Activated gamma-delta T cell treated with anti-CD3 and anti-CD28 coated beads, Interleukin-2, amount 50 U/mL, for 16 hours (primary cell): ENCODE measurements around the gene ICAM2.
"Not testable (repeated sequence)": the region's sequence is repeated elsewhere in the genome, so short reads cannot be mapped to it uniquely, and the experiment has no call there.

ENCODE experiments used
- DNase-seq: peaks from one replicate; pipeline ENCODE4 v3.0.0-alpha.2; 2020; ENCODE audit warnings: low read depth

Gene ICAM2

DNA sequence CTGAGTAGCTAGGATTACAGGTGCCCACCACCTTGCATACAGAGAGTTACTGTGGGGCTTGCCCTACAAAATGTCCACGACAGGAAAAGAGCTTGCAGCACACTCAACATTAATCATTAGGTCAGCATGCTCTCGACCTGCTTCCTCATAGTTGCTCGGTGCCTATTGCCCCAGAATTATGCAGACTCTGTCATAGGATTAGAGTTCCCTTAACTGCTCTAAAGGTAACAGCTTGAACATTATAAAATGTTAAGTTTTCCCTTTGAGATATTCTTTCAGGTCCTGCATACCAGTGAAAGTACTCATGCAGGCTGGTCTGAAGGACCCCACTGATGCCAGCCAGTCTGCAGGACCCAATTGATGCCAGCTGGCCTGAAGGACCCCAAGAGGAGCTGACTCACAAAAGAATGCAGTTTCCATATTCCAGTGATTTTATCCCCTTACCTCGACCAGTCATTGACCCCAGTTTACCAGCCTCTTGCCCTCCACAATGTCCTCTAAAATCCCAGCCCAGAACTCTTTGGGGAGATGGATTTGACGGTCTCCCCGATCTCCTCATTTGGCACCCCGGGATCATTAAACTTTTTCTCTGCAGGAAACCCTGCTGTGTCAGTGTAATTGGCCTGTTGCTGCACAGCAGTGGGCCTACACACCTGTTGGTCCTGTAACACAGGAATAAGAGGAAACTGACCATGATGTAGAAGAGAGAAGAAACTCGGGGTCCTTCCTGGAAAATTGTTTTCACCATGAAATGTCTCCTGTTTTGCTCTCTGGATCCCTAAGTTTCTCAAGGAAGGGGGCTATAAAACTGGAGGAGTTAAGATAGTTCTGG lies 10.6 kb downstream of the ICAM2 start:
- no peak for DNase-seq

DNA sequence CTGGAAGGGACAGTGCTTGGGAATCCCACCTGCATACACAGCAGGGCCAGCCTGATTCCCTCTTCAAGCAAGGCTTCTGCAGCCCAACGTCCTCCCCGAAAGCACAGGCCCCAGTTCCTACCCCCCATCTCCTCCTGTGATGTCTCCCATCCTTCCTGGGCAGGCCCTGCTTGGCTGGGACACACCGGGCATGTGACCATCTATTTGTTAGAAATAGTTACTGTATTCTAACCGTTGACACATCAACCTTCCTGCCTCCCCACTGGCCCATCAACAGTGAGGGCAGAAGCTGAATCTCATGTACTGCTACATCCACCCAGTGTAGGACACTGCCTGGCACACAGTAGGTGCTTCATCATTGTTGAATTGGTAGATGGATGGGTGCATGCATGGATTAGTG lies 11.6 kb downstream of the ICAM2 start:
- no peak for DNase-seq

DNA sequence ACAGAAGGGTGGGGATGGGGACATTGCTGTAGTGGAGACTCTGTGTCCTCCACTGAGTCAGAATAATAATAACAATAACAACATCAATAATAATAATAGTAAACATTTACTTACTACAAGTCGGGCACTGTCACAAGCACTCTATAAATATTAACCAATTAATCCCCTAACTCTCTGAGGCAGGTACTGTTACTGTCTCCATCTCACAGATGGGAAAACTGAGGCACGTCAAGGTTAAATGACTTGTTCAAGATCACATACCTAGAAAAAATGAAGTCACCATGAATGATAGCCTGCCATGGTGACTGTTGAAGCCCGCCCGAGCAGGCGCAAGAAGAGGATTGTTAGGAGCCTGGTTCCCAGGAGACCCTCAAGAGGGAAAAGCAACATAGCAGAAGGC lies 12.1 kb downstream of the ICAM2 start:
- DNase-seq = no peak

DNA sequence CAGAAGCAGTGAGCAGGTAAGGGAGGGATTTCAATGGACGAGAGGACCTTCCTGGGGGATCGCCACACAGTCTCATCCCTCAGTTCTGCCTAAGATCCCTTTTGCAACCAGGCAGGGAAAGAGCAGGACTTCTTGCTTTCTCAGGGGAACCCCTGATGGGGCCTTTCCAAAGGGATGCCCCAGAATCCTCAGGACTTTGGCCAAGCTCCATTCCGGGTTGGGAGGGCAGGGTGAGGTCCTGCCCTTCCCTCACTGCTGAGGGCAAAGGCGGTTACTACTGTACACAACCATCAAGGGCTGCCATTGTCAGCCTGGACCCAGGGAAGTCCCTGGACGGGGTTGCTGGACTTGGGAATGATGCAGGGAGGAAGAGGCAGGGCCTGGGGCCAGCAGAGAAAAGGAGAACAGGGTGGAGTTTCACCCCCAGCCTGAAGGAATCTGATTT lies 12.6 kb downstream of the ICAM2 start:
- DNase-seq = no peak

DNA sequence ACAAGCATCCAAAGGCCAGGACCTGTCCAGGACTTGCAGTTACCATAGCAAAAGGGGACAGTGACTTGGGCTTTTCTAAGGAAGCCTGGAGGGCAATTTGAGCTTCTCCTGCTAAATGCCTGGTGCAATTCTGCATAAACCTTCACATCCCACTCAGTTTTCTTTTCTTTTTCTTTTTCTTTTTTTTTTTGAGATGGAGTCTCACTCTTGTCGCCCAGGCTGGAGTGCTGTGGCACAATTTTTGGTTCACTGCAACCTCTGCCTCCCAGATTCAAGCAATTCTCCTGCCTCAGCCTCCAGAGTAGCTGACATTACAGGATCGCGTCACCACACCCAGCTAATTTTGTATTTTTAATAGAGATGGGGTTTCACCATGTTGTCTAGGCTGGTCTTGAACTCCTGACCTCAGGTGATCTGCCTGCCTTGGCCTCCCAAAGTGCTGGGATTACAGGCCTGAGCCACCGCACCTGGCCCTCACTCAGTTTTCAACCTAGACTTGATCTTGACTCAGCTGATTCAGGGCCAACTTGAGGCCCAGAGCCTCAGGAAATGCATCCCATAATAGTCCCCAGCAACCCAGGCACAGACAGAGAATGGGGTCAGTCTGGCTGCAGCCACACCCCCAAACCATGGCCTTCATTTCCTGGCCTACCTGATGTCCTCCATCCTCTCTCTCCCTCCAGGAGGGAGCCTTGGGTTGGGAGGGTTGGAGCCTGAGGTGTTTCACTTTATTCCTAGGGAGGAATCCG lies 13.2 kb downstream of the ICAM2 start:
- DNase-seq = not testable (repeated sequence)

DNA sequence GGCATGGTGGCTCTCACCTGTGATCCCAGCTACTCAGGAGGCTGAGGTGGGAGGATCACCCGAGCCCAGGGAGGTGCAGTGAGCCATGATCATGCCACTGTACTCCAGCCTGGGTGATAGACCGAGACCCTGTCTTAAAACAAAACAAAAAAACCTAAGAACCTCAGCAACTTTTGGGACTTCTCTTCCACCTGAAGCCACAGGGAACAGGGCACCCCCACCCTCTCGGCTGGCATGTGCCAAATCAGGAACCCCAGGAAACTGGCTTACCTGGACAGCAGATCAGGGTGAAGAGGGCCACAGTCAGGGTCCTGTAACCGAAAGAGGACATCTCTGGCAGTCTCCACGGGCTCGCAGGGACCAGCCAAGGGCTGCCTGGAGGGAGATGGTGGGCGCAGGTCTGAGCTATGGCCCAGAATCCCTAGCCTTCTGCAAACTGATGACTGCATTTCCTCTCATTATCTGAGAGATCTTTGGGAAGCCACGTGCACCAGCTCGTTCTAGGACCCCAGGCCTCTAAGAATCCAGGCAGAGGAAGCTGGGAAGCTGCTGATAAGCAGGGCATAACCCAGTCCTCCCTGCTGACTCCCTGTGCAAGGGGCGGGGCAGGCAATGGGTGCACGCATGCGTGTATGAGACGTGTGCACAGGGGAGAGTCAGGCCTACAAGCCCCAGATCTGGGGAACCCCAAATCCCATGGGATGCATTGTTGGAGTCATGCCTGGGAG lies 13.9 kb downstream of the ICAM2 start:
- DNase-seq = no peak

DNA sequence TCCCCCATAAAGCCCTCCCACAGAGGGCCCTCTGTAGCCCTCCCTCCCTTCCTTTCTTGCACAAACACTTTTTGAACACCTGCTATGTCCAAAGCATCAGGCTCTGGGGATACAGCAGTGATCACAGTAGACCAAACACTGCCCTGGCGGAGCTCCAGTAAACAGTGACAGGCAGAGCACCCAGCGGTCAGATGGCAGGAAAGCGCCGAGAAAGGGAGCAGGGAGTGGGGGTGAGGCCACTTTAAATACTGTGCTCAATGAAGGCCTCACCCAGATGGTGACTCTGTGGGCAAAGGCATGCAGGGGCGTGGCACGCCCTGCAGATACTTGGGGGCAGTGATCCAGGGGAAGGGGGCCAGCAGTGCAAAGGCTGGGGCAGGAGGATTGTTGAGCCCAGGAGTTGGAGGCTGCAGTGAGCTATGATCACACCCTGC lies 14.7 kb downstream of the ICAM2 start:
- no peak for DNase-seq

DNA sequence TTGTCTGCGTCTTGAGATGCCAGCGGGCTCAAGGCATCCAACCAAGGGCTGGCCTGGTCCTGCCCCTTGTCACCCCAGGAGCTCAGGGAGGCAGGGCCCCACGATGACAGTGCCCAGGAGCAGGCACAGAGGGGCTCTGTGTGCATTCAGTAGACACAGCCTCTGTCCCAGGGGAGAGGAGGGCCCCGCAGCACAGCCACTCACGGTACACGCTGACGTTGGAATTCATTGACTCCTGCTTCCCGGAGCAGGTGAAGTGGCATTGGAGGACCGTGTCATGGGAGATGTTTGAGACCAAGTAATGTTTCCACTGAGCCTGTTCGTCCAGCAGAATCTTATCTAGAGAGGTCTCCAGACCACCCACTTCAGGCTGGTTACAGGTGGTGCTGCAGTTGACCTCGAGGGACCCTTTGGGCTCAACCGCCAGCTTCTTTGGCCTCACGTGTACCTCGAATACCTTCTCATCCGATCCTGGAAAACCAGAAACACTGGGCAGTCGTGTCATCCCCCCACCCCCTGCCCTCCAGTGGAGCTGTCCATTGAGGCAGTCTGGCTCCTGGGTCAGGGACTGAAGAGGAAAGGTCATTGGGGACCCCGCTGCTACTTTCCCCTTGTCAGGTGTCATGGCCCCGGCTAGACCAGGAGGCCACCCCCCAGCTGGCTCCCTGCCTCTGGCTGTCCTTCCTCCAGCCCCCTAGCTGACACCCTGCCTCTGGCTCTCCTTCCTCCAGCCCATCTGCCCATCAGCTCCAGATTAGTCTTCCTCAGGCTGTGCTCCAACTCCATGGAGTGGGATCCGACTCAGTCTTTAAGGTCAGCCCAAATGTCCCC lies 15.3 kb downstream of the ICAM2 start:
- DNase-seq = no peak

DNA sequence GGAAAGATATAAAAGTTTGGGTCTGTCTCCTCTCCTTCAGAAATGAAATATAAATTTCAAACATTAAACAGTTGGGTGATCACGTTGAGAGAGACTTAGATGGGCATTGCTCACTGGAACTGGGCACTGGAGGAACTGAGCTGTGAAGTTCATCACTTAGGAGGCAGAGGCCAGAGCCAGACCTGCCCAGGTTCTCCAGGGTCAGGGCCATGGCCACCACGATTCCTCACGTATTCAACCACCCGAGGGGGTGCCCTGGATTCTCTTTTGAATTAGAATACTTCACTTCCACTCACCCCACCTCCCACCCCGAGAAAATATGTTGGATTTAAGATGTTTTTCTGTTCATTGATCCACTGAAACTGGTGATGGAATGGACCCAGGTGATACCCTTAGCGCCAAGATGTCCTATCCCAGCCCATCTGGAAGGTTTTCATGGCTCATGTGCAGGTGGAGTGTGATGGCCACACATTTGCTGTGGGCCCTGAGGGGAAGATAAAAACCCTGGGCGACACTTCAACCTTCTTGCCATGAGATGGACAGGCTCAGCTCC lies 16.1 kb downstream of the ICAM2 start:
- no peak for DNase-seq

DNA sequence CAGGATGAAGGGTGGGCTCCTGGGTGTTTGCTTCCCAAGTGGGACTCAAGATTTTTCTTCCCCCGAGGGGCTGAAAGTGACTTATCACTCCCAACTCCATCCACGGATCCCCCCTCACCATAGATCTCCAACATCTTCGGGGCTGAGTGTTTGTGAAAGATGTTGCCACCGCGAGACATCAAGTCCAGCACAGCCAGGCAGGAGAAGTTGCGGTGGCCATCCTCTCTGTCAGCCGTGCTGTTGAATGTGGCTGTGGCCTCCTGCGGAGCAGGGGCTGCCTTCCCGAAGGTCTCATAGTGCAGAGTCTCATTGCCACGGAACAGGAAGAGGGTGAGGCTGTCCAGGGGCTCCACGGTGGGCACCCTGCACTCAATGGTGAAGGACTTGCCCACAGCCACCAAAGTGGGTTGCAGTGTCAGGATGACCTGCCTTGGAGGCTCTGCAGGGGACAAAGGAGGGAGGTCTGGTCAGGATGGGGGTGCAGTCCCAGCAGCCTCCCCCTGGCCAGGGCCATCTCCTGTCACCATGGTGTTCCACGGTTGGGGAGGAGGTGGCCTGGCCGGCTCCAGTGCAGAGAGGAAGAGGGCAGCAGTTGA lies 16.8 kb downstream of the ICAM2 start:
- no peak for DNase-seq

DNA sequence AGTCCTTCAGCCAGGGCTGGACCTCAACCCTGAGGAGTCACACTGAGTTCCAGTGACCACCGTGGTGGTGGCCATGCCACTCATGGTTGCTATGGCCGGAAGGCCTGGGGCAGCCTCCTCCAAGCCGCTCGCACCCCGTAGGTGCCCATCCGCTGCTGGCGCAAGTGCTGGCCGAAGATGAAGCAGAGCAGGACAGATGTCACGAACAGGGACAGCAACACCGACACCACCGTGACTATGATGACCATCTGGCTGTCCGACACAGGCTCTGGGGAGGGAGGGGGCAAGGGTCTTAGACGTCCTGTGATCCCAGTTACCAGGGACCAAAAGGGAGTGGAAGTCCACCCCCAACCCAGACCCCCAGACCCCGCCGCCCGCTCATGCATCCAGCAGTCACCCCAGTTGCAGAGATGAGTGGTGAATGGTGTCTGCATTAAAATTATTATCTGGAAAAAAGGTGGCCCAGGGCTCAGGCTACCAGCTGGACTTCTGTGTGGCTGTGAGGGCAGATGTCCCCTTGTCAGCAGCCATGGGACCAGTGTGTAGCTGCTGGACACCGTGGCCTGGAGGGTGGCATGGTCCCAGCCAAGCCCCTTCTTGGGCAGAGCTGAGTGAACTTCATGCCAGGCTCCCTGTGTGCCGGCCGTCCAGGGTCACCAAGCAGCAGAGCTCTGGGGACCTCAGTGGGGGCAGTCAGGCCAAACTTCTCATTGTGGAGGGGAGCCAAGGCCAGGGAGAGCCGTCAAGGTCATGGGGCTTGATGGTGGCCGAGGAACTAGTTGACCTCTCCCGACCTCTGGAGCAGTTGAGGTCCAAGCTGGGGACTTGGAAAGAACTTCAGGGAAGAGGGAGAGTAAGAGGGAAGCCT lies 17.5 kb downstream of the ICAM2 start:
- DNase-seq = no peak

DNA sequence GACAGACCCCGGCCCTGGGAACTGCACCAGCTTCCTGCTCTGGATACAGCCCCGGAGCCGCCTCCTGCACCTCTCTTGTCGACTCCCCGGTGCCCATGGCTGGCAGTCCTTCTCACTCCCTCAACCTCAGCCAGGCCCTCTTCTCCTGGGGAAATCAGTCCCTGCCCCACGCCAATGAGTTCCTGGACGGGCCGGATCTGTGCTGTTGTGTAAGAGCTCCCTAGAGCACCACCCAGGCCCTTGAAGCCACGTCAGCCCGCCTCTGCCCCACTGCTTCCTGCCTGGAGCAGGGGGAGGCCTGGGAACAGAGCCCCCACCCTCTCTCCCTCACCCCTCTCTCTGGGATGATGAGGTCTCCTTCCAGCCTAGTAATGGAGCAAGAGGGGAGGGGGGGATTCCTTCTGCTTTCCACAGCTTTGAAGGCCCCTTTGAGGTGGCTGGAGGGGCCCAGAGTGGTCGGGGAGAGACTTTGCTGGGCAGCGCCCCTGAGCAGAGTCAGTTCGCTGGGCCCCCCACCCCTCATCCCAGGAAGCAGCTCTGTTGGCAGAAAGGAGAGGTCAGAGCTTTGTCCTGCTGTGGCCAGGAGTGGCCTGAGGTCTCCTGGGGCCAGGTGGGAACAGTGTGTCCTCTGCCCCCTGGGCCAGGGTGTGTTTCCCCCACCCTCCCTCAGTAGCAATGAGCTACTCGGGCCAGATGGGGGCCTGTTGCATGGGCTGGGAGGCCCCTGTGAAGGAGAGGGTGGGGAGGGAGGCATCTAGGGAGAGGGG lies 18.5 kb downstream of the ICAM2 start:
- no peak for DNase-seq

DNA sequence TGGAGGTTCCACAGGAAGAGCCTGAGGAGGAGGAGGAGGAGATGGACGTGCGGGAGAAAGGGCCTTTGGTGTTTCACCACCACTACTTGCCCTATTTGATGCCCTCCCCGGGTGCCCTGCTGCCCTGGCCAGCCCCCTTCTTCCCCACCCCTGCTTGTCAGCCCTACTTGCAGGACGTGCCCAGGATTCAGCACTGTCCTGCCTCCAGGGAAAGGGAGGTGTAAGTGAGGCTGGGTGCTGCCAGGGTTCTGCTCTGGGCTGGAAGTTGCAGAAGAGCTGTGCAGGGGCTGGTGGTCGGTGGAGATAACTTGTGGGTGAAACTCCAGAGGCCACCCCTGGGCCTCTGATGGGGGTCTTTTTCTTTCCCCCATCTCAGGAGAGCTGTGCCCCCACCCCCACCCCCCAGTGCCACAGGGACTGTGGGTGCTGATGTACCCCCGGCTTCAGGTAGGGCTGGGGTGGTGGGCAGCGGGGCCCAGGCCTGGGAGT lies 19.3 kb downstream of the ICAM2 start:
- no peak for DNase-seq

DNA sequence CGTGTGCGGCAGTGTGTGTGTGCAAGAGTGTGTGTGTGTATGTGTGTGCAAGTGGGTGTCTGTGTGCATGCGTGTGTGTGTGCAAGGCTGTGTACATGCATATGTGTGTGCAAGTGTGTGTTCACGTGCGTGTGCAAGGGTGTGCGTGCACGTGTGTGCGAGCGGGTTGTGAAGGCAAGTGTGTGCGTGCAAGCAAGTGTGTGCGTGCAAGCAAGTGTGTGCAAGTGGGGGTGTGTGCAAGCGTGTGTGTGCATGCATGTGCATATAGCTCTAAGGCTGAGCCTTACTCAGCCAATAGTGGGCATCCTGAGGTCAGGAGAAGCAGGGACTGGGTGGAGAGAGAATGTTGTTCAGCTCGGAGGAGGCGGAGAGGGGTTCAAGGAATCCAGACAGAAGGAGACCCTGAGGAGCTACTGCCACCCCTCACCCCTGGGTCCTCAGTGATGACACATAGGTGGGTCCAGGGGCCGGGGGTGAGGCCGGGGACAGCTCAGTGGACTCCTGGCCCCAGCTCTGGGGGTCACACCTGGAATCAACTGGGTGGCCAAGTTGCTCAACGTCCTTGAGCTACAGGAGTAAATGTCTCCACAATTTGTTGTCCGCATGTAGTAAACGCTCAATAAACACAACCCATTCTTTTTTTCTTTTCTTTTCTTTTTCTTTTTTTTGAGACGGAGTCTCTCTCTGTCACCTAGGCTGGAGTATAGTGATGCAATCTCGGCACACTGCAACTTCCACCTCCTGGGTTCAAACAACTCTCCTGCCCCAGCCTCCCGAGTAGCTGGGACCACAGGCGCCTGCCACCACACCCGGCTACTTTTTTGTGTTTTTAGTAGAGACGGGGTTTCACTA lies 20.5 kb downstream of the ICAM2 start:
- DNase-seq = no peak

DNA sequence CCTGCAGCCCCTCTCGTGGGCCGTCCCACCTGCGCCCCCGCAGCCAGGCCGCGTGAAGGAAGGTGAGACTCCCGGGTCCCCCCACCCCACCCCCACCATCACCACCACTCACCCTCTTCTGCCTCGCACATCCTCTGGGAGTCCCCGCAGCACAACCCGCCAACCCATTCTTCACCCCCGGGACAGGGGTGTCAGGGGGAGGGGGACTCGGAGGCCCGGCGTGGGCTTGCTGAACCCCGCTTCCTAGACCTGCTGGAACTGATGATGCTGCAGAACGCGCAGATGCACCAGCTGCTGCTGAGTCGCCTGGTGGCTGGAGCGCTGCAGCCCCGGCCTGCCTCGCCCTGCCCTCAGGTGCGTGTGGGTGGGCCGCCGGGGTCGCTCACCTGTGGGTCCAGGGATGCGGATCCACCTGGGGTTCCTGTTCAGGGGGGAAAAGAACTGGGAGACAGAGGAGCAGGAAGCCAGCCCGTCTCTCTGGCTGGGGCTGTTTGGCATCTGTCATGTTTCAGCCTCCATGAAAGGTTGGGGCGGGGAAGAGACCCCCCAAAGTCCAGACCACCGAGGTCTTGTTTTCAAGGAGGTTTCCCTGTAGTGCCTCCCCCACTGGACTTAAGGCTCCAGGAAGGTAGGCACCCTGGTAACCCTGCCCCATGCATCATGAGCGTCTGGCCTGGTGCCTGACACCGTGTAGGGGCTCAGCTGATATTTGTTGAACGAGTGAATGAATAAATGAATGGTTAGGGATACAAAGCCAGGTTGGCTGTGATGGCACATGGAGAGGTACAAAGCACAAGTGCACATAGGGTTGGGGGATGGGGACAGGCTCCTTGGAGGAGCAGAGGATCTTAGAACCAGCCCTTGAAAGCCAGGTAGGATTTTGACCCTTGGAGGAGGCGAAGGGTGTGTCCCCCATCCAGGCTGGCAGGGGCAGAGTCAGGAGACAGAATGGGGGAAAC lies 21.4 kb downstream of the ICAM2 start:
- no peak for DNase-seq

DNA sequence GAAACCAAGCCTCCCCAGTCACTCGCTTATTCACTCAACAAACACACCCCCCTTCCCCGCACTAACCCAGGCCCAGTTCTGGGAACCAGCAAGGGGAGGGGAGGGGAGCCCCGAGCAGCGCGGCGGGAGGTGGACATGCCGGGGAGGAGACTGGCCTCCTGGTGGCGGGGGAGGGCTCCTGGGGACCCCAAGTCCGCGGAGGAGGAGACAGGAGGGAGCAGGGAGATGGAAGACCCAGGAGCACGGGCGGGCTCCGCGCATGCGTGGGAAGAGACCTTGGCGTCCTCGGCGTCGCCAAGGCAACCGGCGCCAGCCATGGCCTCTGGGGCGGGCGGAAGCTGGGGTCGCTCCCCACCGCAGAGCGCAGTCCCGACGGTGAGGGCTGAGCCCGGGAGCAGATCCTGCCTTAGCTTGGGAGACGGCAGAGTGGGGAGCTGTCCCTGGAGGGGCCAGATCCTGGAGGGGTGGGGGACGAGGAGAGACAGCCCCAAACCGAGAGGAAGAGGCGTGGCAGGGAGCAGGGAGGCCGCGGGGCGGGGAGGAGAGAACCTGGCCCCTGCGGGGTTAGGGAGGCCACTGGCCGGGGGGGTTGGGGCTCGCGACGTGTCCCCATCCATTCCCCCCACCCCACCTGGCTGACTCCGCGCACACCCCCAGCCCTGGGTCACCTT lies 22.2 kb downstream of the ICAM2 start, which contains the start of gene PRR29:
TSS of gene PRR29 (plus strand) at position 302 of the 671 bp plus-strand sequence. CDS start at position 316, 14 bp downstream.
- peak; percentile 58 for DNase-seq
